Measurements from ENCODE around the gene PURB.
"Not testable (repeated sequence)": the region's sequence is repeated elsewhere in the genome, so short reads cannot be mapped to it uniquely, and the experiment has no call there.

Gene PURB

DNA sequence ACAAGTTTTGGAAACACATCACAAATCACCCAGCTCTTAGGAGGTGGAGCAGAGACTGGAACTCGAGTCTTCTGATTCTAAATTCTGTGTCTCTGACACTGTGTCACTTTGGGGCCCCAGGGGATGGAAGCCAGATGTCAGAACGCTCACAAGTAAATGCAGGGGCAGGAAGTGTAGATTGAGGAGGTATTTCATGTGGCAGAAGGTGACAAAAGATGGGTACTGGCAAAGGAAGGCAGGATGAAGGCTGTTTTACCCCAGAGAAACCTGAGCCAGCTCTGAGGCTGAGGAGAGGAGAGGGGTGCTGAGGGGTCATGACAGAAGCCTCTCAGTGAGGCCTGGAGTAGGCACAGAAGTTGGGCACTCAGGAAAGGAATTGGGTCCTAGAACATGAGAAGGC lies 6.0 kb upstream of the PURB start:
- DNase-seq: peak; percentile 55

- no peak for DNase-seq
These were observed 3.9 kb upstream of the PURB start for GRCh38 chr7:44889086-44889781.

DNA sequence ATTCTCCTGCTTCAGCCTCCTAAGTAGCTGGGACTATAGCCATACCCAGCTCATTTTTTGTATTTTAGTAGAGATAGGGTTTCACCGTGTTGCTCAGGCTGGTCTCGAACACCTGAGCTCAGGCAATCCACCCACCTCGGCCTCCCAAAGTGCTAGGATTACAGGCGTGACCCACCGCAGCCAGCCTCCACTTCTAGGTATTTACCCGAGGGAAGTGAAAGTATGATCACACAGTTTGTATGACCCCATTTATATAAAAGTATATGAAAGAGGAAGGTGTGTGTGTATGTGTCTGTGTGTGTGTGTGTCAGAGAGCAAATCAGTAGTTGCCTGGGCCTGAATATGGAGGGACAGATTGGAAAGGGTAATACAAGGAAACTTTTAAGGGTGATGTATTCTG lies 2.0 kb upstream of the PURB start:
- peak; percentile 15 for DNase-seq

- DNase-seq: peak; percentile 23
These were observed 523 bp downstream of the PURB start for GRCh38 chr7:44884621-44885393.

DNA sequence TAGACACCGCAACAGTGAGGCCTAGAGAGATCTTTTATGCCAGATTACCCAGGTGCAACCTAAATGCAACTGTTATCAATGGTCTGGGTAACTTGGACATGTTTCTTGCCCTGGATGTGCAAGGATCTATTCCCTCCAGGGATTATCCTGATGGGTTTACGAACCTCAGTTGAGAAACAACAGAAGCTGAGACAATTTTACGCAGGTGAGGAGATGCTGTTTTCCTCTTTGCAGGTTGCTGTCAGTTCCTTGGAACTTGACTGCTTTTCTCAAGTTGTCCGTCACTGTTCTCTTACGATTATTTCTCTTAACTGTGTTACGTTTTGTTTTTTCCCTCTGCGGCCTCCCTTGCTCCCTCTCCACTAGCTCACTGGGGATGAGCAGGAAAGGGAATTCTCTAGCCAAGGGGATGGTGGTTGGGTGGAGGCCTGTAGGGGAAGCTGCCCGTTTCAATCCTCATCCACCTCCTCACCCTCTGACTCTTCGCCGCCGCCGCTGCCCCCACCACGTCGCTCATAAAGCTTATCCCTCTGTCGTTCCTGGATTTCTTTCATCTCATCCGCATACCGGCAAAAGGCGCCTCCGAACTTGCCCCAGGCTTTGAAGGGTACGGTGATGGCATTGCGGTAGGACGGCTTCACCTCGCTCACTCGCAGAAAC lies 1.2 kb downstream of the PURB start:
- DNase-seq: no peak

GRCh38 chr7:44882899-44883298 lies 2.4 kb downstream of the PURB start:
- DNase-seq: no peak

DNA sequence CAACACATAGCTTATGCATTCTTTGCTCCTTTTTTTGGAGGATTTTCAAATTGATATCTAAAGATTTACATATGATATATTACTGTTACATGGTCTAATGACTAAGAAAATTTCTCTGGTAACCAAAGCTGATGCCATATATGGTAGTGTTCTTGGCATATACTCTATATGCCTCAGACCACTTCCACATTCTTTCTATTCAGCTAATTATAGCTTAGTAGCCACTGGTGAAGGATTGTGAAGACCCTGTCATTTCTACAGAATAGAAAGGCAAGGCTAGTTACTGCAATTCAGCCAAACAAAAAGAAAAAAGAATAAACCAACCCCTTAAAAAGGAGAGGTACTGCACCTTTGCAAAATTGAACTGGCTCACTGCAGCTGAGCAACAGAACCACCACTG lies 3.7 kb downstream of the PURB start:
- peak; percentile 37 for DNase-seq

GRCh38 chr7:44881066-44881600 lies 4.2 kb downstream of the PURB start:
- DNase-seq: peak; percentile 15

DNA sequence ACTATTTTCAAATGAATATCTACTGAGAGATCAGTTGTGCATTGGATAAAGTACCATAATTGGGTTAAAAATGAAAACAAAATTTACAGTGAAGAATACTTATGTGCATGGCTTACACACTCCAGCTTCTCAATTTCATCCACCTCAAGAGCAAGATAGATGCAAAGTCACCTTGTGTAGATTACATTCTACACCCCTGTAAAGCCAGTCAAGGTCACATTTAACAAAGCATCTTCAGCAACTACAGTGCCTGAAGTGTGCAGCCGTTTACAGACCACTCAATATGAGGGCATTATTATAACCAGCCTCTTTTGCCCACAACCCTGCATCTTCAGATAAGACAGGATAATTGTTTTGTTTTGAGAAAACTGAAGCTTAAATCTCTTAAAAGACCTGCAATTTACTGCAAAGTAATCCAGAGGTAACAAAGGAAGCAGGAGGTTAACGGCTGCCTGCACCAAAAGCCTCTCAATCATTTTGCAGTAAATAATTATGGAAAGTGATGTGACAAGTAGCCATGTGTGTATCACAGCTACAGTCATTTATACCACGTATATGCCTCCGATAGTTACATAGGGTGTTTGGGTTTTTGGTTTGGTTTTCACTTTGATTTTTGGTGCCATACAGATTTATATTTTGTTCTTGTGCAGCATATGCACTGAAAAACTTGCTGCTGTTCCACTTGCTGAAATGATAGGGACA lies 4.9 kb downstream of the PURB start:
- DNase-seq: no peak

GRCh38 chr7:44876393-44876792 lies 8.9 kb downstream of the PURB start:
- DNase-seq: no peak

DNA sequence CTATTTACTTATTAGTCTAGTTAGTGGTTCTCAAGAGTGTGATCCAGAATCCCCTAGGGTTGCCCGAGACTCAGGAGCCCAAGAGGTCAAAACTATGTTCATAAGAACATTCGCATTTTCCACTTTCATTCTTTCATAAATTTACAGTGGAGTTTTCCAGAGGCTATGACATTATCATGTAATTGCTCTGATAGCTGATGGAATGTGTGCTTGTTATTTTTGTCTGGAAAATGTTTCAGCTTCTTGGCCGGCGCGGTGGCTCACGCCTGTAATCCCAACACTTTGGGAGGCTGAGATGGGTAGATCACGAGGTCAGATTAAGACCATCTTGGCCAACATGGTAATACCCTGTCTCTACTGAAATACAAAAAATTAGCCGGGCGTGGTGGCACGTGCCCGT lies 10.1 kb downstream of the PURB start:
- no peak for DNase-seq

GRCh38 chr7:44872787-44873186 lies 12.5 kb downstream of the PURB start:
- DNase-seq: no peak

GRCh38 chr7:44871918-44872317 lies 13.4 kb downstream of the PURB start:
- DNase-seq: not testable (repeated sequence)

GRCh38 chr7:44870780-44871179 lies 14.6 kb downstream of the PURB start:
- not testable (repeated sequence) for DNase-seq

- not testable (repeated sequence) for DNase-seq
These were observed 15.0 kb downstream of the PURB start for GRCh38 chr7:44870336-44870735.

DNA sequence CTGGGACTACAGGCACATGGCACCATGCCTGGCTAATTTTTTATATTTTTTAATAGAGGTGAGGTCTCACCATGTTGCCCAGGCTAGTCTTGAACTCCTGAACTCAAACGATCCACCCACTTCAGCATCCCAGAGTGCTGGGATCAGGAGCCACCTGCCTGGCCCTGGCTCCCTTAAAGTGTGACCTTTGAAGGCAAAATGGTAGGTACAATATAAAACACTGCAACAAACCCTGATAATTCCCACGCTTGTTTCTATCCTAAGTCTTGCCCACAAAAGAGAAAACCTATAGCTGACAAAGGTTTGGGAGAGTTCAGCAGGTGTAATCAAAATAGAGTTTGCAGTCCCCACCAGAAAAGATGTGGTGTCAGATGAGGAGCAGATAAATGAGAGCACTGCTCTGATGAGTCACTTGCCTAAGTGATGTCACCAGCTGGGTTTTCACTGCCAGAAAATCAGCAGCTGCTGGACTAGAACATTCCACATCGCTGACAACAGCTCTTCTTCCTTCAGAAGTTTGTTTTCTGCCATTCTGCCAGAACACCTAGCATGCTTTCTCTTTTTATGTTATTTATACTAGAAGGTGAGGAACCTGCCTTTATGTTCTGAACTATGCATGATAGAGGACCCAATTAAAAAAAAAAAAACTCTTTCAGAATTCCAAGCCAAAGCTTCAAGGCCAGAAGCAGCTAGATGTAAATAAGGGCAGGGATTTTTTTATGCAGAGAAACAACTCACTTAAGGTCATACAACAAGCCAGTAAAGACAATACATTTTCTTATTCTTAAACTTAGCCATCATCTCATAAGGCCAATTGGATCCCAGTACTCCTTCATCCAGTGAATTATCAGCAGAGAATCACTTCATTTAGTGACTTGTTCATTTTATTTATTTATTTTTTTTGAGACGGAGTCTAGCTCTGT lies 18.0 kb downstream of the PURB start:
- no peak for DNase-seq

DNA sequence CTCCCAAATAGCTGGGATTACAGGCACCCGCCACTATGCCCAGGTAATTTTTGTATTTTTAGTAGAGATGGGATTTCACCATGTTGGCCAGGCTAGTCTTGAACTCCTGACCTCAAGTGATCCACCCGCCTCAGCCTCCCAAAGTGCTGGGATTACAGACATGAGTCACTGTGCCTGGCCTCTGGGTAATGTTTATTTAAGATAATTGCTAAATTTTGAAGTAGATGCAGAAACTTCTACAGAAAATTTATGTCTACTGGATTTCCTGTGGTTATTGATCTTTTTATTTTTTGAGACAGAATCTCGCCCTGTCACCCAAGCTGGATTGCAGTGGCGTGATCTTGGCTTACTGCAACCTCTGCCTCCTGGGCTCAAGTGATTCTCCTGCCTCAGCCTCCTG lies 23.4 kb downstream of the PURB start:
- DNase-seq: not testable (repeated sequence)

- no peak for DNase-seq
These were observed 27.2 kb downstream of the PURB start for GRCh38 chr7:44858161-44858560.

DNA sequence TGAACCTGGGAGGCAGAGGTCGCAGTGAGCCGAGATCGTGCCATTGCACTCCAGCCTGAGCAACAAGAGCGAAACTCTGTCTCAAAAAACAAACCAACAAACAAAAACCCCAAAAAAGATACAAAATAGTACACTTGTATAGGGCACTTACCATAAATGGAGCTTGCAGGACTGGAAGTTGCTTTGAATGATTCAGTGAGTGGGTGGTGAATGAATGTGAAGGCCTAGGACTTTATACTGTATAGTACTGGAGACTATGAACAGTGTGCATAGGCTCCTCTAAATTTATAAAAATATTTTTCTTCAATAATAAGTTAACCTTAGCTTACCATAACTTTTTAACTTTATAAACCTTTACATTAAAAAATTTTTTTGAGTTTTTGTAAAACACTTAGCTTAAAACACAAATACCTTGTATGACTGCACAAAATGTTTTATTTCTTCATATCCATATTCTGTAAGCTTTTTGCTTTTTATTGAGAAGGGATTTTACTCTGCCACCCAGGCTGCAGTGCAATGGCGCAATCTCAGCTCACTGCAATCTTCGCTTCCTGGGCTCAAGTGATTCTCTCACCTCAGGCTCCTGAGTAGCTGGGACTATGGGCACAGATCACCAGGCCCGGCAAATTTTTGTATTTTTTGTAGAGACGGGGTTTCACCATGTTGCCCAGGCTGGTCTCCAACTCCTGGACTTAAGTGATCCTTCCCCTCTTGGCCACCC lies 30.5 kb downstream of the PURB start:
- DNase-seq: no peak

DNA sequence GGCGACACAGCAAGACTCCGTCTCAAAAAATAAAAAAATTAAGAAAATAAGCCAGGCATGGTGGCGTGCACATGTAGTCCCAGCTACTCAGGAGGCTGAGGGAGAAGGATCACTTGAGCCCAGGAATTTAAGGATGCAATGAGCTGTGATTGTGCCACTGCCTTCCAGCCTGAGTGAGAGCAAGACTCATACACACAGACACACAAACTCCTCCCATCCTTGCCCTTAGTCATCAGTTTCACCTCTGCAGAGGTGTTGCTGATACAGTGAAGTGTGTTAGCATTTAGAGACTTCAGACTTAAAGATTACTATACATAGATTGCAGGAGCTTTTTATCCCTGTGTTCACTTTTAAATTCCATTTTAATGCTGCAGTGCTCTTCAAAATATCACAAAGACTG lies 31.9 kb downstream of the PURB start:
- no peak for DNase-seq

DNA sequence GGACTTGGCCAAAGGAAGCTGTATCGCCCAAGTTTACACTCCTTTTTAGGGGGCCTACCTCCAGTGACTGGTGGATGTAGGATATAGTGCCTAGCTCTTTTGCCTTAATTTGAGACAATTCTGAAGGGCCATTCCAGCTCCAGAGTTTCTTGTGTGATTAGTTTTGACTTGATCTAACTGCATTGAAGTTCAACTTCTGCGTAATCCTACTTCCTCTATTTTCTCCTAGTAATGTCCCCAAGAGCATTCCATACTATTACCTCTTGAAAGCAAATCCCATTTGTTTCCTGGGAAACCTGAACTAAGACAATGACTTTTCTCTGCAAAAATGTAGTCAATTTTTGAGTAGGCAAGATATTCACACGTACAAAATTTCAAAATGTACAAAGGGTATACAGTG lies 32.7 kb downstream of the PURB start:
- DNase-seq: no peak

Measured in CD4-positive, alpha-beta T cell treated with Interleukin-4 for 4 hours (primary cell).